Measurements from ENCODE around the gene GPR150. TPM values are rescaled to one million over a fixed set of nuclear protein-coding genes. Genes with fewer than 3 reads are reported as not detected.
A peak's percentile ranks its signal among the peaks of the same experiment; 100 is the strongest.

The GPR150 gene
- total and polyA plus RNA-seq, 11 donors, result 0.04 to 0.25 (median 0.13) TPM; not detected in 6

- TF ChIP-seq POLR2A (IDR thresholded peaks at IDR 0.05), result peak; percentile 88 to 94
- TF ChIP-seq, protein P1, sequence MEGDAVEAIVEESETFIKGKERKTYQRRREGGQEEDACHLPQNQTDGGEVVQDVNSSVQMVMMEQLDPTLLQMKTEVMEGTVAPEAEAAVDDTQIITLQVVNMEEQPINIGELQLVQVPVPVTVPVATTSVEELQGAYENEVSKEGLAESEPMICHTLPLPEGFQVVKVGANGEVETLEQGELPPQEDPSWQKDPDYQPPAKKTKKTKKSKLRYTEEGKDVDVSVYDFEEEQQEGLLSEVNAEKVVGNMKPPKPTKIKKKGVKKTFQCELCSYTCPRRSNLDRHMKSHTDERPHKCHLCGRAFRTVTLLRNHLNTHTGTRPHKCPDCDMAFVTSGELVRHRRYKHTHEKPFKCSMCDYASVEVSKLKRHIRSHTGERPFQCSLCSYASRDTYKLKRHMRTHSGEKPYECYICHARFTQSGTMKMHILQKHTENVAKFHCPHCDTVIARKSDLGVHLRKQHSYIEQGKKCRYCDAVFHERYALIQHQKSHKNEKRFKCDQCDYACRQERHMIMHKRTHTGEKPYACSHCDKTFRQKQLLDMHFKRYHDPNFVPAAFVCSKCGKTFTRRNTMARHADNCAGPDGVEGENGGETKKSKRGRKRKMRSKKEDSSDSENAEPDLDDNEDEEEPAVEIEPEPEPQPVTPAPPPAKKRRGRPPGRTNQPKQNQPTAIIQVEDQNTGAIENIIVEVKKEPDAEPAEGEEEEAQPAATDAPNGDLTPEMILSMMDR (IDR thresholded peaks at IDR 0.05), result peak in 5 of 12 donors; percentile 2 to 31 (median 11)
- DNase-seq (peak; percentile 96 to 100 (median 99)), ATAC-seq (peak; percentile 99 to 100 (median 99))
- no peaks in the 10 kb centered on the region for H3K27me3 ChIP-seq
- 1 to 3% (median 2%) methylated on average over 29 to 60 of the region's 60 CpGs for WGBS, 4 donors
- no peaks in the 10 kb centered on the region for H3K9me3 ChIP-seq
- H3K27ac ChIP-seq, result peak within 1 kb of the TSS; percentile 89 to 99 (median 95)
- no peaks in the 10 kb centered on the region for H3K36me3 ChIP-seq
- intact Hi-C loops (cut with DNase I), result loop anchor here in 8 of 10 donors (1.0 to 10.0 kb wide), 13 partner anchors 84 to 958 kb away; partner anchors contain the start of gene RHOBTB3 (in 6 of the 8)
- peak within 1 kb of the TSS; percentile 28 to 76 (median 64) for H3K4me3 ChIP-seq
- H3K4me1 ChIP-seq, result peaks cover 0 to 25% (median 9%) of the 10 kb centered on the region in 12 donors
These were observed 26.9 kb downstream of the GPR150 start, which contains the start of gene RFESD for GRCh38 chr5:95646569-95647431. Gene RFESD, plus strand, starts transcription at chr5:95646777. Its CDS starts 5,495 bp downstream, at chr5:95652272.

- no peak for ATAC-seq
- Histone ChIP-seq H3K4me1 (peaks cover 0 to 25% (median 9%) of the 10 kb centered on the region in 12 donors), H3K27ac (peak overlapping the region in 9 of 12 donors; percentile 89 to 99 (median 95)), H3K36me3 (peaks cover 0 to 8% (median 0%) of the 10 kb centered on the region in 9 donors), H3K4me3 (peak overlapping the region in 3 of 12 donors; percentile 57 to 73 (median 67)), H3K9me3 (no peaks in the 10 kb centered on the region), H3K27me3 (no peaks in the 10 kb centered on the region)
- TF ChIP-seq, protein P1 (IDR thresholded peaks at IDR 0.05), result no peak
- TF ChIP-seq POLR2A (IDR thresholded peaks at IDR 0.05), result no peak
- intact Hi-C loops (cut with DNase I), result loop anchor here in 8 of 10 donors (2.0 to 10.0 kb wide), 12 partner anchors 83 to 957 kb away; partner anchors contain the start of gene RHOBTB3 (in 5 of the 8)
- WGBS, 4 donors, result 76 to 82% (median 78%) methylated on average over 12 of the region's 12 CpGs
- no peak for DNase-seq
These were observed 28.3 kb downstream of the GPR150 start for GRCh38 chr5:95647886-95648860.

GRCh38 chr5:95649274-95649673 lies 29.4 kb downstream of the GPR150 start:
- Histone ChIP-seq H3K36me3 (peaks cover 0 to 9% (median 0%) of the 10 kb centered on the region in 9 donors), H3K9me3 (no peaks in the 10 kb centered on the region), H3K27ac (no peak overlapping the region), H3K27me3 (no peaks in the 10 kb centered on the region), H3K4me3 (no peak overlapping the region), H3K4me1 (peaks cover 0 to 21% (median 9%) of the 10 kb centered on the region in 12 donors)
- intact Hi-C loops (cut with DNase I), result loop anchor here in 7 of 10 donors (5.0 to 10.0 kb wide), 9 partner anchors 83 to 956 kb away; partner anchors contain the start of gene RHOBTB3 (in 3 of the 7)
- ATAC-seq, result no peak
- TF ChIP-seq, protein P1 (IDR thresholded peaks at IDR 0.05), result no peak
- no peak for TF ChIP-seq POLR2A (IDR thresholded peaks at IDR 0.05)
- DNase-seq, result no peak

Measured in heart left ventricle (tissue), 16 donors.